Bone marrow (tissue), 2 donors: ENCODE data around the gene BRSK2.

ENCODE experiments used
- DNase-seq, 2 donors: peaks; one replicate each; lab custom pipeline; 2025; lab: John Stamatoyannopoulos, UW

The BRSK2 gene

DNA sequence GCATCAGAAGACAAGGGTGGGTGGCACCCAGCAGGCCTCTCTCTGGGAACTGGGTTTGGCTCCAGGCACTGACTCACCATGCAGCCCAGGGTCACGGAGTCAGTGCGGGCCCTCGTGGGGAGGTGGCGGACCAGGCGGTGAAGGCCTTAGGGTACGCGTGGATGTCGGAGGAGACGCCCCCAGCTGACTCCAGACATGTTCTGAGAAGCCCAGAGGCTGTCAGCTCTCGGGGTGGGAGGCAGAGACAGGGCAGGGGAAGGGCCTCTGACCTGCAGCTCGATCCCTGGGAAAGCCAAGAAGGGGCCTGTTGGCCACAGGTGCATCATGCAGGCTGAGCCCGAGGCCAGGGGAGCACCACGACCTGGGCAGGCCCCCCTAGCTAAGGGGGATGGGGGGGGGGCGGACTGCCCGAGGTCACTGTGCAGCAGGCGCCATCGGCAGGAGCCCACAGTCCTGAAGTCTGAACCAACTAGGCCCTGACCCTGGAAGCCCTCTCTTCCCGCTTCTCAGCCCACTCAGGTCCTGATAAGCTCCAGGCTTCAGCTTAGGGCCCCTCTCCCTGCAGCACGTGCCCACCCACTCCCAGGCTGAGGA is 78.8 kb downstream of the BRSK2 start:
- DNase-seq: no peak

DNA sequence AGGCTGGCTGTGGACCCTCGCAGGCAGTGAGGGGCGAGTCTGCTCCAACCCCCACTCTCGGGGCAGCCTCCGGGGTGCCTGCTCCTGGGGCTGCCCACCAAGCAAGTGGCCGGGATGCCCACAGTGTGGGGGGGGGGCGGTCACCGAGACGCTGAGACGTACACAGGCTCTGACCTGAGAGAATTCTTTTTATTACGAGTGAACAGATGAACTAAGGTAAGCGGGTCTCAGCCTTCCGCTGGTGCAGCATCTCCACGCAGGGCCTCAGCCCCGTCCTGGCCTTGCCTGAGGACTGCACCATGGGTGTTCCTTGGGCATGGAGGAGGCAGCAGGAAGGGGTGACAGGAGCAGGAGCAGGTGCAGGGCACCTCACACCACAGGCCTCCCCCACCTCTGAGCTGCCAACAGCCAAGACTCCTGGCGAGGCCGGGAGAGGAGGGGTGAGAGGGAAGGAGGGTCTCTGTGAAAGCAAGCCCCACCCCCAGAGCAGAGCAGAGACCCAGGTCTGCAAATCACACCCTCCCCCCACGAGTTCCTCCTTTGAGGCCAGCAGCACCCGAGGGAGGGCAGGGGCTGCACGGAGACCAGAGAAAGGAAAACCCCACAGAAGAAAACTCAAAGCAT is 79.7 kb downstream of the BRSK2 start:
- DNase-seq: no peak

DNA sequence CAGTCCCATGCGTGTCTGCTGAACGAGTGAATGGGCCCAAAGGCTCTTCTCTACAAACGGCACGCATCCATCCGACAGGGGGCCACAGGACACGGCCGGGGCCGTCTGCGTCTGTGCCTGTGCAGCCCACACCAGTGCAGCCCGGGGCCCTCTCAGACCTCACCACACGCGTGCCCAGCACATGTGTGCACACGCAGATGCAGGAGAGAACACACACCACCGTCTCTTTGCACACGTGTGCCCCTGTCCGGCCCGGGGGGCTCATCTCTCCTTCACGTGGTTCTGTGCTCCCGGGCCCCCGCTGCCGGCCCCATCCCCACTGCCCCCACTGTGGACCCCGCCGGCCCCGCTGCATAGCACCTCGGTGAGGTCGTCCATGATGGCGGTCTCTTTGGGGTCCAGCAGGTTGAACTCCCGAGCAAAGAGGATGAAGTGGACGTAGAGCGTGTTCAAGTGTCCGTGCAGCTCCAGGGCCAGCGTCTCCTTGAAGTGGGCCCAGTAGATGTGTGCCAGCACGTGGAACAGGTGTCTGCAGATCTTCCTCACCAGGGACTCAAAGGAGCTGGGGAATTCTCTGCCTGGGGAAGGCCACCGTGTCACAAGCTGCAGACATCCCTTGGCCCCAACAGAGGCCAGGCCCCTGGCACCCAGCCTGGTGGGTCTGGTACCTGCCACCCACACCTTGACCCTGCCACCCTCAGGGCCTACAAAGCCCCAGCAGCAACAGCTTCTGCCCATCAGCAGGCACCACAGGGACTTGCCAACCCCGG is 80.4 kb downstream of the BRSK2 start:
- DNase-seq: no peak

DNA sequence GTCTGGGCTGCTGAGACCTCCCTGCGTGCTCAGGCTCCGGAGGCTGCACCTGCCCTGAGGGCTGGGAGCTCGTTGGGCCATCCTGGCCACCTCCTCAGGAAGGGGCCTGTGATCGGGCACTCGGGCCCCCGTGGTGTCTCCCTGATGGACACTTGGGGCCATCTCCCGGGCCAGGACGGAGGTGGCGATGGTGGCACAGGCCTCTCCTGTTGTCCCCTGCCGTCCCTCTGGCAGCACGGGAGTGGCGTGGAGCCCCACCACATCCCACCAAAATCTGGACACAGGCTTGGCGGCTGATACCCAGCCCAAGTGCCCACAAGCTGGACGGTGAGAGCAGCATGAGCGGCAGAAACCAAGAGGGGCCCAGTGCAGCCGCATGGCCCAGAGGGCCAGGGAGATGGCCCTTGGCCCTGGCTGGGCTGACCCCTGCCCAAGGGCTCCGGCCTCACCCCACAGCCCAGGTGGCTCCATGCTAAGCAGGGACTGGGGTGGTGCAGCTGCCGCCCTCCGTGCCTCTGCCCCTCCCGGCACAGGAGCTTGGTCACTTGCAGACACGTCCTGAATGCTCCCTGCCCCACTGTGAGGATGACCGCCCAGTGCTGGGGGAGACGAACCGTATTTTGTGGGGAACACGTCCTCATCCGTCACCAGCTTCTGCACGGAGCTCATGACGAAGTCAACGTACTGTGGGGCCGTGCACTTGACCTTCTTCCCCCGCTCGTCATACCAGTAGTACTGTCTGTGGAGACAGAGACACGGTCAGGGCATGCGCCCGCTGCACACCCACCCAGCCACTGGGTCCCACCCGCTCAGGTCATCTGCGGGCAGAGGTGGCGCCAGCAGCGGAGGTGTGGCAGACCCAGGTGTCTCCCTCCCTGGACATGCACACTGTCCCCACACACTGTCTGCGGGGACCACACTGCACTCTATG is 81.2 kb downstream of the BRSK2 start:
- DNase-seq: no peak

DNA sequence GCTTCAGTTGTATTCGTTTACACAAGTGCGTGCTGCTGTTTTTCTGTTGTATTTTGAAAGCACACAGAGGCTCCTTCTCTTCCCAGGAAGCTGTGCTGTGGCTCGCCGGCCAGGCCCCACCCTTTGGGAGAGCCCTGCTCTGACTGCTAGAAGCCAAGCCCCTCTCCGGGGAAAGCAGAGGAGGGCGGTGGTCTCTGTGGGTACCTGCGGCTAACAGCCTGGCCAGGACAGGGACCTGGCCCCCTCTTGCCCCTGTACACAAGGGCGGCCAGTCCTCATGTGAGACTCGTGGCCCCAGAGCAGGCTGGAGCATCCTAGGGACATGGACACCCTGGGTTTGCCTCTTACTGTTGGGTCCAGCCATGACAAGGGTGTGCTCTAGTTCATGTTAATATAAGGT is 82.0 kb downstream of the BRSK2 start:
- DNase-seq: no peak

DNA sequence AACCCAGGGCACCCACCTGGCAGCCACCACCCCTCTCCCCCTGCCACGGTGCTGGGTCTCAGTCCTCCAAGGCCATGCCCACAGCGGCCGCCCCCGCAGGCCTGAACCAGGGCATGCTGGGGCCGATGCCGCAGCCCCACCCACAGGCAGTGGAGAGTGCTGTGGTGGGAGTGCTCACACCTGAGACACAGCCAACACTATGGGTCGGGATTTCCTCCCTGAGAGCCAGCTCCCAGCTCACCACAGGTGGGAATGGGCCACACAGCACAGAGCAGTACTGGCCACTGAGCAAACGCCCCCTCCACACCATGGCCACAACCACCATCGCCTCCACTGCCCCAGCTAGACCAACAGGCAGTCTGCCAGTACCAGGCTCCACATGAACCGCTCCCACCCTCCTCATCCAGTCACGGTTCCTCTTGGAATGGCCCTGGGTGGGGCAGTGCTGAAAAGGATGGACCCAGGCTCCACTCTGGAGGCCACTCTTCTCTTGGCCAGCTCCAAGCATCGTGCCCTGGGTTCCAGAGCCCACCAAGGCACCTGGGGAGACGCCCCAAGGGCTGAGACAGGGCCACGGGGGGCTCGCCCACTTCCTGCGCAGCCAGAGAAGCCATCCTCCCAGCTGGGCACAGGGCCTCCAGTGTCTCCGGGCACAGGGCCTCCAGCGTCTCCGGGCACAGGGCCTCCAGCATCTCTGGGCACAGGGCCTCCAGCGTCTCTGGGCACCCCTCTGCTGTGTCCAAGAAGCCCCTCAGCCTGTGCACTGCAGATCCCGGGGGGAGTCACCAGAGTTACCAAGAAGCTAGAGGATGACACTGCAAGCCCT is 82.7 kb downstream of the BRSK2 start:
- DNase-seq: no peak

DNA sequence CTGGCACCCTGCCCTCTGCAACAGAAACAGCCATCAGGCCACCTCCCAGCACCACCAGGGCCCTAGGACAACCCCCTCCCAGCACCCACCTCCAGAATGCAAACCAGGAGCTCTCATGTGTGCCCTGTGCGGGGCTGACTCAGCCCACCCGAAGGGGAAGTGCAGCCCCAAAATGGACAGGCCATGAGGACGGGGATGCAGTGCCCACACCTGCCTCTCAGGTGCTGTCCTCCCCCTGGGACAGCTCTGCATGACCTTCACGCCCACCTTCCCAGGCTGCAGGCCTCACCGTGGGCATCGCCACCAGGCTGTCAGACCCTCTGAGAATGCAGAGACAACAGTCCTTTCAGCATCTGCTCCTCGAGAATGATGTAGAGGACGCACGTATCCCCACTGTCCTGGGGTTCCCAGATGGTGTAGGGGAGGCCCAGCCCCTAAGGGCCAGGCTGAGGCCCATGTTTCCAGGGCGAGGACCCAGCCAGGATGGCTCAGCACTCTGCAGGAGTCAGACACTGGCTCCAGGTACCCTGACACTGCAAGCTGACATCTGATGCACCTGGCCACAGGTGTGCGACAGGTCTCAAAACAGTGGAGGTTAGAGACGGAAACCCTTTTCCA is 83.4 kb downstream of the BRSK2 start:
- DNase-seq: no peak

DNA sequence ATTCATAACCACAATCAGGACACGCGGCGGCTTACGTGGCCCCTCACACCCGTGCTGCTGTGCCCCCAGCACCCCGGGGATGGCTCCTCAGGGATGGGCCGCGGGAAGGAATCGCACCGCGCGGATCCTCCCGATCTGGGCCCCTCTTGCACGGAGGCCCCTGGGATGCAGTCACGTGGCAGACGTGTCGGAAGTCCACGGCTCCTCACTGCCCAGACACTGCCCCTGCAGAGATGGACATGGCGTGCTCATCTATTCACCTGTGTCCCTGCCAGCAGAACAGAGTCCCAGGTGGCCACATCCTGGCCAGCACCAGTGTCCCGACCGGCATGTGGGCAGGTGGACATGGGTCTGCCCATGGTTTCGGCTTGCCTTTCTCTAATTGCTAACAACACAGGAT is 84.1 kb downstream of the BRSK2 start:
- no peak for DNase-seq

DNA sequence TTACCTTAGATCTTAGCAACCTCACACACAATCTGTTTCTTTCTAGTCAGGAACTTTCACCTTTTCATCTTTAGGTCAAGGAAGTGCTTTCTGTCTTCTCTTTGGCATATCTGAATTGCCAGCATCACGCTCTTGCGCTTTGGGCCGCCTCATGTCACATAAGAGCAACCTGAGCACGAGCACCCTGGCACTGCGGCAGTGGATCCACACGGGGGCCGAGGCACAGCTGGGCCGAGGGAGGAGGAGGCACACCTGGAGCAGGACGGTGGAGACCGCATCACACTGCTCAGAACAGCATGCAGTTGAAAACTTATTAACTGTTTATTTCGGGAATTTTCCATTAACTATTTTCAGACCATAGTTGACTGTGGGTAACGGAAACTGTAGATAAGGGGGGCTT is 86.1 kb downstream of the BRSK2 start:
- no peak for DNase-seq

DNA sequence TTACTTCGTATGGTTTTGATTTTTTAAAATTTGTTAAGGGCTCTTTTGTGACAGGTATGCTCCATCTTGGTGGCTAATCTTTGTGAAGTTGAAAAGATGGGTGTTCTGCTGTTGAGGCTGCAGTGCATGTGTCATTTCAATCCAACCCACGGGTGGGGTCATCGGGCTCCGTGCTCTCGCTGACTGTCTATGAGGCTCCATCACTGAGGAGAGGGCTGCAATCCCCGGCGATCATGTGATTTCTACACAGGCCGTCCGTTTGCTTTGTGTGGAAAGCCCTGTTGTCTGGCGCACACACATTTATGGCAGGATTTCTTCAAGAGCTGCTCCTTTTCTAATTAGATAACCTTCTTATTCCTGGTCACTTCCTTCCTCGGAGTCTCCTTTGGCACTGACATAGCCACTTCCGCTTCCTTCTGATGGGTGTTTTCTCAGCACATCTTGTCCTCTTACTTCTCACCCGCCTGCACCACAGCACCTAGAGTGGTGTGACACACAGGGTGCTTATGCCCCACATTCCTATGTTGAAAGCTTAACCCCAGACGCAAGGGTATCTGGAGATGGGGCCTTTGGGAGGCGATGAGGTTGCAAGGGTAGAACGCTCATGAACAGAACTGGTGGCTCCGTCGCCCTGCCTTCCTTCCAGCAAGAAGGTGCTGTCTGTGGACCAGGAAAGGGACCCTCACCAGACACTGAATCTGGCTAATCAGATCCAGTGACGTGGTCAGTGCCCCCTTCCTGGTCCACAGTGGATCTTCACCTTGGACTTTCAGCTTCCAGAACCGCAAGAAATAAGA is 87.4 kb downstream of the BRSK2 start:
- no peak for DNase-seq

DNA sequence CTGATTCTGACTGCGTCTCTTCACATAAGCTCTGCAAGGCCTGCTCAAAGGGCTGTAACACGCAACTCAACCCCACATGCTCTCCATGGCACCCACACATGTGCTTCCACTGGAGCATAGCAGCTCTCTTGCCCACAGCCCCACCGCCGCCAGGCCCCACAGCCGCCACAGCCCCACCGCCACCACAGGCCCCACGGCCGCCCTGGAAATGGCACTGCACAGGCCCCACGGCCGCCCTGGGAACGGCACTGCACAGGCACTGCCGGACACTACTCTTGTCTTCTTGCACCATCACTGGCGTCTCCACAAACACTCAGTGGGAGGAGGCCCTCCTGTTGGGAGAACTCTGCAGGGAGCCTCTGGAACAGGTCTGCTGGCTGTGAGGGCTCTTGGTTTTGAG is 88.3 kb downstream of the BRSK2 start:
- DNase-seq: no peak

DNA sequence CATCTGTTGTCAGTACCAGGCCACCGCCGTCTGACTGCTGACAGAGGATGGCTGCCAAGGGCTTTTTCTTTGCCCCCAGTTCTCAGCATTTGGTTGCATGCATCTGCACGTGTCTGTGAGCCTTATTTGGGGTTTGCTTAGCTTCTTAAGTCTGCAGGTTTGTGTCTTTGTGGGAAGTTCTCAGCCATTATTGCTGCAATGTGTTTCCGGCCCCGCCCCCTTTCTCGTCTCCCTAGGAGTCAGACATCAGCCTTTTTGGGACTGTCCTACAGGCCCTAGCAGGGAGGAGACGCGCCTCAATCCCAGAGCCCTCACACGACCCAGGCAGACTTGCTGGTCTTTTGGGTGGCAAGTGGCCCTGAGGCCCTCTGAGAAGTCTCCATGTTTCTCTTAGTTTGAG is 88.8 kb downstream of the BRSK2 start:
- DNase-seq: peak in 1 of 2 donors; percentile 46

DNA sequence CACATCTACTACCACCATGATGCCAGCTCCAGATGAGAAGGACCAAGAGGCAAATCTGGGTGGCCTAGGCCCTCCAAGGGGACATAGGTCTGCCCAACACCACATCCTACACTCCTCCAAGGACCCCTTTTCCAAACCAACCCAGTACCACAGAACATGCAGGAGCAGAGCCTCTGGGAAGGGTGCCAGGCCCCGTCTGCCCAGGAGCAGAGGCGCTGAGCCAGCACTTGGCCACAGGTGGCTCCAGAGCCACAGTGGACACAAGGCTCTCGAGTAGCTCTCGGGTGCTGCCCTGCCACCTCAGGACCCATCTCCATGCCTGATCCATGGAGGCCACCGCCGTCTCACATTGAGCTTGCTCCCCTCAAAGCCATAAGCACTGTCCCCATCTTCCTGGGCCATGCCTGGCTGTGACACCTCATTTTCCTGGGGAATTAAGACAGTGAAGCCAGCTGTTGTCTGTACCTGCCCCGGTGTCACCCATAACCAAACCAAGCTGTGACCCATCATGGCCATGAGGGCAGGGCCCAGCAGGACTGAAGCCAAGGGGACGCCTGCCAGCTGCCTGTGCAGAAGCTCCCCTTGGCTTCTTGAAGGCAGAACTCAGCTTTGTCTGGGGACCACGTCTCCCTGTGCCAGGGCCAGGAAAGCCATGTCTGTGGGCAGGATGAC is 89.4 kb downstream of the BRSK2 start:
- DNase-seq: no peak

DNA sequence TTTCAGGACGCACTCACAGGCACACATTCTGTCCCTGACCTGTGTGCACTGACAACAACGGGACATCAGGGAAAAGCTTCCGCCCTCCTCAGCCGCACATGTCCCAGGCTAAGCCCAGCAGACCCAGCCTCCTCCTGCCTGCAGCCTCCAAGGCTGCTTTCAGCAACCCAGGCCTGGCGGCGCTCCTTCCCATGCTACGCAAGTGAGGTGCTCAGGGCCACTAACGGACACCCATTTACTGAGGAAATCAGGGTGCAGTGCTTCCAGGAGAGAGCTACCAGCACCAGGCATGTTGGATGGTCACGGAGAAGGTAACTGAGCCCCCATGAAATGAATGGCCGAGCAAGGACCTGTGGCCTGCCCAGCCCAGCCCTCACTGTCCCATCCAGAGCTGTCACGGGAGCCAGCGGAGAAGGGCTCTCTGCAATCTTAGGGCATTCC is 90.0 kb downstream of the BRSK2 start:
- DNase-seq: no peak

DNA sequence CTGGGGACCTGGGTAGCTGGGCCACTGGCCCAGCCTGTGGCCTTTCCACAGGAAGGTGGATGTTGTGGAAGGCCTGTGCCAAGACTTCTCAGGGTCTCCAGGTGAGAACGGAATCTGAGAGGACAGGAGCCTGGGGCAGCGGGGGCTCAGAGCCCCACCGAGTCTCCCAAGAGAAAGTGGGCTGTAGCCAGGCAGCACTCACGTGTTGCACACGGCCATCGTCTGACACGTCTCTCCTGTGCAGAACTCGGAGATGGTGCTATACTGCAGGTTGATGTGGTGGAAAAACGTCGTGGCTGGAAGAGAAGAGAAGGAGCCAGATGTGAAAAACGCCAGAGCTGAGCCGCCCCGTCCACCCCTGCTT is 90.4 kb downstream of the BRSK2 start:
- DNase-seq: no peak

DNA sequence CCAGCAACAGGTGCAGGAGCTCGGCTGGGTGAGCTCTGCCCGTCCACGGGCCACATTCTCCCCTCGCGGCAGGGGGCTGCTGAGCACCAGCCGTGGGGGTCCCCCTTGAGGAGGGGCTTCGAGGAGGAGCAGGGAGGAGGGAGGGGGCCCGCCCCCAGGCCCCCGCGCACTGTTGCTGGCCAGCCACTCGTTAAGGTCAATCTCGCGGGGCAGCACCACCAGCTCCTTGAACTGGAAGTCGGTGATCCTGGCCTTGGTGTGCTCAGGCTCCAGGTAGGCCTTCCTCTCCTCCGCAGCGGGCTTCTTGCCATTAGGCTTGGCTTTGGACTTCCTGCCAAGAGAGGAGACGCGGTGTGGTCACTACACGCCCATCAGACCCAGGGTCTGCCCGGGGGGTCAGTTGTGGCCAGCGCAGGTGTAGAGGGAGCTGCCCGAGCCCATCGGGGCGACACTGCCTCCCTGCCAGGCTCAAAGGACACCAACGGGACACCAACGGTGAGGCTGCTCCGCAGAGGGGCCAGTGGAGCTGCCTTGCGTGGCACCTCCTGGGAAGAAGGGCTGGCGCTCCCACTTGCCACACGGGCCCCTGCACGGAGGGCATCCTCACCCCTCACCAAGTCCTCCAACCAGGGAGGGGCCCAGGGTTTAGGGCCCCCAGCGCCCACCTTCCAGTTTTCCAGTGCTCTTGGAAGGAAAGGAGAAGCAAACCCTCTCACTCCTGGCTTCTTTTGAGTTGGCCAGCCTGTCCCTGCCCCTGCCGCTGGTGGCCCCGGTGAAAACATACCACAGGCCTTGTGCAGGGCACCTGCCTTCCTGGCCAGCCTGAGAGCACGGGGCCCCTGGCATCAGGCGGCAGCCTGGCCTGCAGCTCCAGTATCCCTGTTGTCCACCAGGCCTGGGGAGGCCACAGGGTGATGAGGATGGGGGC is 91.1 kb downstream of the BRSK2 start:
- no peak for DNase-seq

DNA sequence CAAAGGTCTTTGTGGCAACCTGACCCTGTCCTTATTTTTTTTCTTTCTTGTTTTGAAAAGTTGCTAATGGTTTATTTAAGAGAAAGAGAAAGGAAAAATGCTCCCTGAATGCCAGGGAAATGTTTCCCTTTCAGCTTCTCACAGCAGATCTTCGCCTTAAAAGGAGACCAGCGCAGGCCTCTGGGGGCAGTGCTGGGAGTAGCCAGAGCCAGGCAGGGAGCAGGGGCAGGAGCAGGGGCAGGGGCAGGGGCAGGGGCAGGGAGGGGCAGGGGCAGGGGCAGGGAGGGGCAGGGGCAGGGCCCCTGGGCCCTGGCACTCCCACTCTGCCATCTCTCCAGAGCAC is 91.7 kb downstream of the BRSK2 start:
- no peak for DNase-seq

DNA sequence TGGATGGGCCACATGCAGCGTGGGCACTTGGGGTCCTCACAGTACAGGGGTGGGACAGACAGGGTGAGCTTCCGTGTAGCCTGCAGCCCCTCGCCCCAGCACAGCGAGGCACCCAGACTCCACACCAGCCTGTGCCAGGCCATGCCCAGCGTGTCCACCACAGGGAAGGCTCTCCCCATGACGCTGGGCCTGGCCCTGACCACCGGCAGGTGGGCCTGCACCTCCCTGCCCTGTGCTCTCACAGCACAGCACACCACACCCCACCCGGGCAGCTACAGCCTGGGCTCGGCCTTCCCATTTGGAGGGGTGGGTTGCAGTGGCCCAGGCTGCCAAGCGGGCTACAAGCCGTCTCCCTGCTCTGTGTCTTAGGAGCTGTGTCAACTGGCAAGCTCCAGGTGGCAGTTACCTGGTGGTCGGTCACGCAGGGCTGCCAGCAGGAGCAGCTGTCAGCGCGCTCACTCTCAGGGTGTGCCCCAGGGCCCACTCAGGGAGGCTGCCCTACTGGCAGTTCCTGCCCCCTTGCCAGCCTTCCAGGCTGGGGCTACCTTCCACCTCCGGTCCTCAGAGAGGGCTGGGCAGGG is 92.2 kb downstream of the BRSK2 start:
- no peak for DNase-seq
